GM19372 (cell line): Measurements from ENCODE around the gene PATZ1.
"Not testable (repeated sequence)": the region's sequence is repeated elsewhere in the genome, so short reads cannot be mapped to it uniquely, and the experiment has no call there.

ENCODE experiments used
- ATAC-seq: cut with Tn5 transposase; IDR thresholded peaks from one replicate; pipeline ENCODE4 v1.9.1; 2021; ENCODE audit warnings: mild to moderate bottlenecking, low read depth, moderate library complexity; ENCODE audit not compliant: unreplicated experiment

Gene PATZ1

GRCh38 chr22:31346255-31346732, at the start of gene PATZ1:
Gene PATZ1 (minus strand): TSS chr22:31346346. CDS start chr22:31345602, 744 bp downstream.
- ATAC-seq = peak; percentile 32

- ATAC-seq = no peak
These were observed 48.2 kb upstream of the PATZ1 start for GRCh38 chr22:31394326-31394725.

- ATAC-seq = no peak
These were observed 47.7 kb upstream of the PATZ1 start for GRCh38 chr22:31393893-31394292.

- ATAC-seq = not testable (repeated sequence)
These were observed 32.5 kb upstream of the PATZ1 start for GRCh38 chr22:31378651-31379050.

- no peak for ATAC-seq
These were observed 32.0 kb upstream of the PATZ1 start for GRCh38 chr22:31378123-31378522.

- no peak for ATAC-seq
These were observed 31.5 kb upstream of the PATZ1 start for GRCh38 chr22:31377612-31378011.

GRCh38 chr22:31367426-31367825, 21.3 kb upstream of the PATZ1 start:
- ATAC-seq = no peak

GRCh38 chr22:31363885-31364465, 17.8 kb upstream of the PATZ1 start:
- ATAC-seq = no peak

GRCh38 chr22:31361743-31362142, 15.6 kb upstream of the PATZ1 start:
- no peak for ATAC-seq

- ATAC-seq = no peak
These were observed 13.9 kb upstream of the PATZ1 start for GRCh38 chr22:31360029-31360428.

GRCh38 chr22:31354515-31354914, 8.4 kb upstream of the PATZ1 start:
- ATAC-seq = no peak

GRCh38 chr22:31350410-31350863, 4.3 kb upstream of the PATZ1 start:
- ATAC-seq = no peak

GRCh38 chr22:31349960-31350359, 3.8 kb upstream of the PATZ1 start:
- ATAC-seq = no peak

GRCh38 chr22:31348766-31349165, 2.6 kb upstream of the PATZ1 start:
- ATAC-seq = no peak

- not testable (repeated sequence) for ATAC-seq
These were observed 1.8 kb upstream of the PATZ1 start for GRCh38 chr22:31348009-31348337.

GRCh38 chr22:31347251-31348008, 1.3 kb upstream of the PATZ1 start:
- ATAC-seq = no peak

- no peak for ATAC-seq
These were observed 646 bp upstream of the PATZ1 start for GRCh38 chr22:31346733-31347250.

- ATAC-seq = peak; percentile 63
These were observed 553 bp downstream of the PATZ1 start for GRCh38 chr22:31345331-31346254.

- no peak for ATAC-seq
These were observed 1.4 kb downstream of the PATZ1 start for GRCh38 chr22:31344578-31345330.

GRCh38 chr22:31344256-31344577, 1.9 kb downstream of the PATZ1 start:
- ATAC-seq = no peak
